OCI-LY7 (cell line): ENCODE results near the gene PTPA. TPM values are rescaled to one million over a fixed set of nuclear protein-coding genes. Genes with fewer than 3 reads are reported as not detected.
"Not testable (repeated sequence)": the region's sequence is repeated elsewhere in the genome, so short reads cannot be mapped to it uniquely, and the experiment has no call there.

ENCODE experiments used
- BruUV-seq: library from RNA; stranded (reverse); fragments of 400-500 nt; replicated peaks from 2 replicates; lab custom pipeline; 2021; lab: Mats Ljungman, UMichigan
- CTCF ChIA-PET: fragments of 300-600 bp; sonication (Branson Sonifier 250); formaldehyde crosslinking; loops from one replicate; lab custom pipeline; 2022; ENCODE audit warnings: antibody characterized with exemption; ENCODE audit not compliant: unreplicated experiment; lab: Charles Lee
- POLR2A ChIA-PET: fragments of 300-600 bp; sonication (Branson Sonifier 250); formaldehyde crosslinking; loops from one replicate; lab custom pipeline; 2022; ENCODE audit warnings: antibody characterized with exemption; lab: Charles Lee
- DNase-seq: peaks from one replicate; pipeline ENCODE4 v3.0.0-alpha.2; 2015; ENCODE audit warnings: low spot score
- H2AFZ ChIP-seq: fragments of 200-600 bp; sonication (generic), shearing (Covaris generic); 2 replicates; pipeline ENCODE4 v1.6.1; 2014; ENCODE audit warnings: mild to moderate bottlenecking, antibody characterized with exemption, low read length, moderate library complexity
- H3K27ac ChIP-seq: fragments of 200-600 bp; sonication (generic); 2 replicates; pipeline ENCODE4 v1.5.1; 2014; ENCODE audit warnings: mixed run types, low read depth, mild to moderate bottlenecking, moderate library complexity, low read length, inconsistent platforms; ENCODE audit not compliant: poor library complexity, severe bottlenecking
- H3K36me3 ChIP-seq: fragments of 200-600 bp; sonication (generic); 2 replicates; pipeline ENCODE4 v1.6.1; 2014; ENCODE audit warnings: mild to moderate bottlenecking, antibody characterized with exemption, low read length, moderate library complexity, mixed read lengths; ENCODE audit not compliant: insufficient read depth
- H3K4me1 ChIP-seq: fragments of 200-600 bp; sonication (generic); 2 replicates; pipeline ENCODE4 v1.5.1; 2014; ENCODE audit warnings: mild to moderate bottlenecking, low read length; ENCODE audit not compliant: insufficient read depth, poor library complexity, severe bottlenecking
- H3K4me2 ChIP-seq: fragments of 200-600 bp; sonication (generic); 2 replicates; pipeline ENCODE4 v1.6.1; 2014; ENCODE audit warnings: mild to moderate bottlenecking, low read length
- H3K4me3 ChIP-seq: fragments of 200-600 bp; sonication (generic); 2 replicates; pipeline ENCODE4 v1.5.1; 2014; ENCODE audit warnings: mild to moderate bottlenecking, low read depth, low read length; ENCODE audit not compliant: poor library complexity, severe bottlenecking
- H3K79me2 ChIP-seq: fragments of 200-600 bp; sonication (generic); 2 replicates; pipeline ENCODE4 v1.6.1; 2016; ENCODE audit warnings: low read depth, mild to moderate bottlenecking, low read length, moderate library complexity, mixed read lengths; ENCODE audit not compliant: insufficient read depth
- H3K9me2 ChIP-seq: fragments of 200-600 bp; sonication (generic); 2 replicates; pipeline ENCODE4 v1.6.1; 2016; ENCODE audit warnings: mild to moderate bottlenecking, low read length, mixed read lengths; ENCODE audit not compliant: insufficient read depth
- H3K9me3 ChIP-seq: fragments of 200-600 bp; sonication (generic); 2 replicates; pipeline ENCODE4 v1.6.1; 2014; ENCODE audit warnings: mild to moderate bottlenecking, mixed run types, low read length, mixed read lengths
- H4K20me1 ChIP-seq: fragments of 200-600 bp; sonication (generic); 2 replicates; pipeline ENCODE4 v1.6.1; 2014; ENCODE audit warnings: mild to moderate bottlenecking, antibody characterized with exemption, low read length, moderate library complexity, mixed read lengths; ENCODE audit not compliant: insufficient read depth
- CTCF ChIP-seq: fragments of 200-600 bp; sonication (generic); conservative IDR thresholded peaks from 2 replicates; pipeline ENCODE4 v1.5.1; 2014; ENCODE audit warnings: mild to moderate bottlenecking, antibody characterized with exemption, low read length, moderate library complexity, mixed read lengths
- EZH2phosphoT487 ChIP-seq: fragments of 200-600 bp; sonication (generic); IDR thresholded peaks from 2 replicates; pipeline ENCODE4 v1.6.1; 2018; ENCODE audit warnings: low read depth, borderline replicate concordance, mild to moderate bottlenecking, mixed run types, antibody characterized with exemption, low read length, moderate library complexity, mixed read lengths
- intact Hi-C: fragments of 100-400 bp; cut with micrococcal nuclease; formaldehyde crosslinking; loops from one replicate; pipeline ENCODE4 v1.10.0; 2022; ENCODE audit not compliant: unreplicated experiment
- total RNA-seq, 2 experiments: library from RNA; depleted of rRNA in 1 of 2; stranded (reverse); fragments of >200 nt in 1 of 2; shearing (Covaris generic) in 1 of 2; gene quantifications; 2 replicates each; pipeline ENCODE4 v1.2.3, GENCODE V29; 2014 to 2022

Gene PTPA
- total RNA-seq, 2 experiments from 2014 or later, result 106 to 111 TPM

GRCh38 chr9:129118799-129119198 lies 7.6 kb downstream of the PTPA start:
- POLR2A ChIA-PET, result interaction anchor here (1.0 to 1.1 kb wide), 2 partner anchors 23 to 258 kb away, joined by 3 to 4 read pairs; no protein-coding TSS in a partner anchor
- CTCF ChIA-PET, result no interaction called here

DNA sequence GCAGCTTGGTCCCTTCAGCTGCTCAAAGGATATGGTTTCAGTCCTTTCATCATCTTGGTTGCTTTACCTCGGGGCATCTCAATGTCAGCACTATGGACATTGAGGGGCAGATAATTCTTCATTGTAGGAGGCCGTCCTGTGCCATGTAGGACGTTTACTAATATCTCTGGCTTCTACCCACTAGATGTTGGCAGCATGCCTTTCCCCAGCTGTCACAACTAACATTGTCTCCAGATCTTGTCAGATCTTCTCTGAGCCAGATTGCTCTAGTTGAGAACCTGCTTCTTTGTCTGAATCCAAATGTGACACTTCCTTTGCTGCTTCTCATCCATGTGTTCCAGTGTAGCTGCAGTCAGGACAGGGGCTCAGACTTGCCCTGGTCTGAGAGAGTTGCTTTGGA lies 10.3 kb downstream of the PTPA start:
- intact Hi-C loops, result no loop called here
- H3K9me2 ChIP-seq, result no peaks in the 10 kb centered on the region
- no peak for DNase-seq
- H3K9me3 ChIP-seq, result no peaks in the 10 kb centered on the region
- H2AFZ ChIP-seq, result no peak overlapping the region
- TF ChIP-seq EZH2phosphoT487, result no peak
- no peak for TF ChIP-seq CTCF
- BruUV-seq, result no TSS peak
- no peaks in the 10 kb centered on the region for H4K20me1 ChIP-seq
- no peaks in the 10 kb centered on the region for H3K4me1 ChIP-seq
- peaks cover 26% of the 10 kb centered on the region for H3K79me2 ChIP-seq
- CTCF ChIA-PET, result interaction anchor here (1.3 kb wide), 1 partner anchor 10 kb away, joined by 4 read pairs; no protein-coding TSS in a partner anchor
- peaks cover 59% of the 10 kb centered on the region for H3K36me3 ChIP-seq
- POLR2A ChIA-PET, result interaction anchor here (2.2 kb wide), 1 partner anchor 8 kb away, joined by 8 read pairs; no protein-coding TSS in a partner anchor
- H3K4me3 ChIP-seq, result no peak overlapping the region
- H3K4me2 ChIP-seq, result no peak overlapping the region
- H3K27ac ChIP-seq, result no peak overlapping the region

More at GRCh38 chr9:129118799-129119198, 7.6 kb downstream of the PTPA start:
- Histone ChIP-seq H3K4me1 (peaks cover 12% of the 10 kb centered on the region), H3K36me3 (peaks cover 41% of the 10 kb centered on the region), H3K79me2 (peaks cover 45% of the 10 kb centered on the region), H2AFZ (no peak overlapping the region), H3K27ac (no peak overlapping the region), H3K4me3 (no peak overlapping the region), H3K9me3 (no peaks in the 10 kb centered on the region), H3K4me2 (no peak overlapping the region), H3K9me2 (no peaks in the 10 kb centered on the region), H4K20me1 (no peaks in the 10 kb centered on the region)
- BruUV-seq, result no TSS peak
- DNase-seq, result no peak
- intact Hi-C loops, result no loop called here
- no peak for TF ChIP-seq CTCF
- TF ChIP-seq EZH2phosphoT487, result no peak

DNA sequence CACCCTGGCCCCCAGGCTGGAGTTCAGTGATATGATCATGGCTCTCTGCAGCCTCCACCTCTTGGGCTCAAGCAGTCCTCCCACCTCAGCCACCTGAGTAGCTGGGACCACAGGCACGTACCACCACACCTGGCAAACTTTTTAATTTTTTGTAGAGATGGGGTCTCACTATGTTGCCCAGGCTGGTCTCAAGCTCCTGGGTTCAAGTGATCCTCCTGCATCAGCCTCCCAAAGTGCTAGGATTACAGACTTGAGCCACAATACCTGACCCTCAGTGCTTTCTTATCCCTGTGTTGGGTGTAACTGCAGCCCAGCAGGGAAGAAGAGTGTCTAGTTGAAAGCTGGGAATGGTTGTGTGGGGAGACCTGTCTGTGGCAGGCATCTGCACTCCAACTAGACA lies 10.9 kb downstream of the PTPA start:
- intact Hi-C loops, result no loop called here
- Histone ChIP-seq H3K79me2 (peaks cover 20% of the 10 kb centered on the region), H3K9me3 (no peaks in the 10 kb centered on the region), H2AFZ (no peak overlapping the region), H3K4me2 (no peak overlapping the region), H3K27ac (no peak overlapping the region), H3K4me3 (no peak overlapping the region), H3K9me2 (no peaks in the 10 kb centered on the region), H4K20me1 (no peaks in the 10 kb centered on the region), H3K36me3 (peaks cover 65% of the 10 kb centered on the region), H3K4me1 (no peaks in the 10 kb centered on the region)
- TF ChIP-seq EZH2phosphoT487 (no peak), CTCF (no peak)
- POLR2A ChIA-PET, result interaction anchor here (0.6 to 2.2 kb wide), 2 partner anchors 9 to 1128 kb away, joined by 3 to 8 read pairs; no protein-coding TSS in a partner anchor
- CTCF ChIA-PET, result interaction anchor here (1.2 kb wide), 1 partner anchor 10 kb away, joined by 4 read pairs; no protein-coding TSS in a partner anchor
- no peak for DNase-seq
- no TSS peak for BruUV-seq

DNA sequence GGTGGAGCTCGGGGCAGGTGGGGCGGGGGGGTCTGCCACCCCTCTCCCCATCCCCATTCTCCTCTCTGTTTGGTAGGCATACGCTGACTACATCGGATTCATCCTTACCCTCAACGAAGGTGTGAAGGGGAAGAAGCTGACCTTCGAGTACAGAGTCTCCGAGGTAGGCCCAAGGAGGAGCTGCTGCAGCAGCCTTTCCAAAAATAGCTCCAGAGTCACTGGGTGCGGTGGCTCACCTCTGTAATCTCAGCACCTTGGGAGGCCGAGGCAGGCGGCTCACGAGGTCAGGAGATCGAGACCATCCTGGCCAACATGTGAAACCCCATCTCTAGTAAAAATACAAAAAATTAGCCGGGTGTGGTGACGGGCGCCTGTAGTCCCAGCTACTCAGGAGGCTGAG lies 11.8 kb downstream of the PTPA start:
- H3K4me1 ChIP-seq, H3K9me2 ChIP-seq, BruUV-seq, H3K4me3 ChIP-seq, H2AFZ ChIP-seq, H4K20me1 ChIP-seq, DNase-seq, H3K9me3 ChIP-seq, intact Hi-C loops, H3K27ac ChIP-seq, H3K4me2 ChIP-seq: not testable (repeated sequence)
- ChIA-PET POLR2A (interaction anchor here (0.6 to 2.2 kb wide), 3 partner anchors 9 to 1128 kb away, joined by 3 to 8 read pairs (median 3); no protein-coding TSS in a partner anchor), CTCF (interaction anchor here (1.2 kb wide), 1 partner anchor 9 kb away, joined by 4 read pairs; no protein-coding TSS in a partner anchor)
- Histone ChIP-seq H3K36me3 (peaks cover 69% of the 10 kb centered on the region), H3K79me2 (peaks cover 13% of the 10 kb centered on the region)
